ENCODE measurements around the gene PKN3.

GRCh38 chr9:128715436-128715750 lies 13.1 kb downstream of the PKN3 start:
- TF ChIP-seq EZH2phosphoT487 (IDR thresholded peaks at IDR 0.05) (no peak), CTCF (IDR thresholded peaks at IDR 0.05) (no peak)

All from neural progenitor cell (in vitro differentiated cells).